SJSA1 (cell line): Measurements from ENCODE around the gene YES1. TPM values are rescaled to one million over a fixed set of nuclear protein-coding genes. Genes with fewer than 3 reads are reported as not detected.
"Not testable (repeated sequence)": the region's sequence is repeated elsewhere in the genome, so short reads cannot be mapped to it uniquely, and the experiment has no call there.

Experiments
- DNase-seq, 2 experiments: peaks; one replicate each; pipeline ENCODE4 v3.0.0-alpha.2; 2015 to 2020; ENCODE audit warnings: low spot score in 2 of 2, low read depth in 1 of 2
- H3K27ac ChIP-seq: fragments of 250-450 bp; sonication (Bioruptor Pico); 2 replicates; pipeline ENCODE4 v1.5.1; 2020; ENCODE audit warnings: mild to moderate bottlenecking, moderate library complexity
- H3K27me3 ChIP-seq: fragments of 250-450 bp; sonication (Bioruptor Pico); replicated peaks from 2 replicates; pipeline ENCODE4 v1.5.1; 2020; ENCODE audit warnings: mild to moderate bottlenecking, moderate library complexity
- H3K36me3 ChIP-seq: fragments of 250-450 bp; sonication (Bioruptor Pico); 2 replicates; pipeline ENCODE4 v1.5.1; 2020; ENCODE audit warnings: mild to moderate bottlenecking
- H3K4me1 ChIP-seq: fragments of 250-450 bp; sonication (Bioruptor Pico); replicated peaks from 2 replicates; pipeline ENCODE4 v1.6.1; 2021; ENCODE audit warnings: mild to moderate bottlenecking
- H3K4me3 ChIP-seq: fragments of 250-450 bp; sonication (Bioruptor Pico); 2 replicates; pipeline ENCODE4 v1.5.1; 2020; ENCODE audit warnings: mild to moderate bottlenecking
- H3K9me3 ChIP-seq: fragments of 250-450 bp; sonication (Bioruptor Pico); replicated peaks from 2 replicates; pipeline ENCODE4 v1.5.1; 2020; ENCODE audit warnings: mild to moderate bottlenecking
- total RNA-seq: library from RNA; depleted of rRNA; stranded (reverse); fragments of >200 nt; shearing (Covaris generic); gene quantifications from 2 replicates; pipeline ENCODE4 v1.2.3, GENCODE V29; 2014

The YES1 gene
- total RNA-seq, 1 experiment from 2014 or later: 134 TPM

DNA sequence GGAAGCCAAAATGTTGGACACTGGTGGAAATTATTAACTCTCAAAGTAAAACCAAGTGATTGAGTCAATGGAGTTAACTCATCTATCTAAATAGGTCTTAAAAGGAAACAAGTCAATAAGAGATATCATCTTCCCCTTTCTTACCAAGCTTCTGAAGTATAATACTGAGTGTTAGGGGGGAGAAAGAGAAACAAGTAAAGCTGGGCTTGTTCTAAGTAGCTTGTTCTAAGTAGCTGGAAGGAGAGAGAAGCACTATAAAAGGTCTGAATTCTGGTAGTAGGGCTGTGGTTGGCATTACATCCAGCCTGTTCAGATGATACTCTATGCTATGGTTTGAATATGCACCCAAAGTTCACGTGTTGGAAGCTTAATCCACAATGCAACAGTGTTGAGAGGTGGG, 26.8 kb downstream of the YES1 start:
- no peak overlapping the region for H3K4me3 ChIP-seq
- H3K27ac ChIP-seq: no peak overlapping the region
- peaks cover 4% of the 10 kb centered on the region; the same call in 1 of the 2 replicates for H3K4me1 ChIP-seq
- no peaks in the 10 kb centered on the region for H3K36me3 ChIP-seq
- H3K9me3 ChIP-seq: no peaks in the 10 kb centered on the region
- no peaks in the 10 kb centered on the region for H3K27me3 ChIP-seq
- no peak for DNase-seq

DNA sequence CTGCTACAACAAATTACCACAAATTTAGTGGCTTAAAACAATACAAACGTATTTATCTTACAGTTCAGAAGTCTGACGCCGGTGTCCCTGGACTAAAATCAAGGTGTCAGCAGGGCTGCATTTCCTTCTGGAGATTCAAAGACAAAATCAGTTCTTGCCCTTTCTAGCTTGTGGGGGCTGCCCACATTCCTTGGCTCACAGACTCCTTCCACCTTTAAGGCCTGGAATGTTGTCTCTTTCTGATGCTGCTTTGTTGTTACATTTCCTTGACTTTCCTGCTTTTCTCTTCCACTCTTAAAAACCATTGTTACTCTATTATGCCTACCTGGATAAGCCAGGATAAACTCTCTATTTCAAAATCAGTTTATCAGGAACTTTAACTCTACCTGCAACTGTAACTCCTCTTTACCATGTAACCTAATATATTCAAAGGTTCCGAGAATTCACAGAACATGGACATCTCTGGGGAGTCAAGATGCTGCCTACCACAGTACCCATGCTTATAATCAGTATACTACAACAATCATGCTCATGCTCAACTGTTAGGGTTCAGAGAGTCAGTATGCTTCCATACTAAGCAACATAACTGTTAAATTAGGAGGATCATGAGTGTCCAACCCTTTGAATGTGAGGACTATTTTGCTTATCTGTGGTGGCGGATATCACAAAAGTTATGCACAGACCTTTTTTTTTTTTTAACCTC, 27.4 kb downstream of the YES1 start:
- no peak overlapping the region for H3K27ac ChIP-seq
- no peaks in the 10 kb centered on the region for H3K9me3 ChIP-seq
- no peaks in the 10 kb centered on the region for H3K36me3 ChIP-seq
- H3K27me3 ChIP-seq: no peaks in the 10 kb centered on the region
- DNase-seq: no peak
- H3K4me1 ChIP-seq: peaks cover 4% of the 10 kb centered on the region; the same call in 1 of the 2 replicates
- H3K4me3 ChIP-seq: no peak overlapping the region

DNA sequence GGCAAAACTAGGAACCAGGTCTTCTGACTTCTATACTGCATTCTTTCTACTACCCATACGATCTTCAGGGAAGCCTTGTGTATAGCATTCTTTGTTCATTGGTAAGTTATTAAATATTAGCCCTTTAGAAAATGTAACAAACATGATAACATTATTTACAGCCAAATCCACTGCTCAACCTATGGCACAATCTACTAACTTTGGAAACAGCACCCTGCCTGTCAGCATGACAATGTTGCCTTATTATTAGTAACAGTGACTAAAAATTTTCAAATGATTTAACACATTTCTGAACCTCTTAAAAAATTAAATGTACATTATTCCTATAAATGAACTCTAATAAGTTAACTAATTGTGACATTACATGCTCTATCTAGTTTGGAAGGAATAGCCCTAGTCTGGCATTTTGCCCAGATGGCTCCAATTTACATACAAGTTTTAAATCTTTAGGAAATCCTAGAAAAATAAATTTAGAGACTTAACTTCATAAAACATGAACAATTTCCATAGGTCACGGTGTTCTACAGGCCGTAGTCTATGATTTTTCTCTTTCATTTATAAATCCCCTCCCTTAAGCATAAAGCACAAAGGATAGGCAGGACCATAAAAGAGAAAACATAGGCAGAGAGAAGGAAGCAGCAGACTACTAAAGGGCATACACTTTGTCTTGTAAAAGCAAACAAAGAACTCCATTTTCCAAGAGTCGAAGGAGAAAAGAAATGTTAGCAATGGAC, 33.7 kb downstream of the YES1 start:
- DNase-seq: no peak
- Histone ChIP-seq H3K27ac (no peak overlapping the region), H3K9me3 (no peaks in the 10 kb centered on the region), H3K27me3 (no peaks in the 10 kb centered on the region), H3K4me1 (peaks cover 6% of the 10 kb centered on the region), H3K4me3 (no peak overlapping the region), H3K36me3 (no peaks in the 10 kb centered on the region)

DNA sequence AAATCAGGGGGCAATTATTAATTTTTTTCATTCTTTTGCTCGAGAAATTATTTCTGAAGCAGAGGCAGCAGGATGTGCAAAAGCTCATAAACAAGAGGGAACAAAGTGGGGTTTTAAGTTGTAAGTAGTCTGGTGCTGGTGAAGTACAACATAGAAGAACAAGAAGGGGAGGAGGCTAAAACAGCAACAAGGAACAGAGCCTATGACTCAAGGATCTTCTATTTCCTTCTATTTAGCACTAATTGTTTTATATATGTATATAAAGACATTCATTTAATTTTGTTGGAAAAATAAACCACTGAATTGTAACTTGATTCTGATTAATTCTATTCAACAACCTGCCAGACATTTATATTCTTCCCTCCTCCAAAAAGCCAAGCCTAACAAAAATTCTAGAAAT, 35.0 kb downstream of the YES1 start:
- Histone ChIP-seq H3K4me3 (no peak overlapping the region), H3K36me3 (no peaks in the 10 kb centered on the region), H3K27me3 (no peaks in the 10 kb centered on the region), H3K27ac (no peak overlapping the region), H3K9me3 (no peaks in the 10 kb centered on the region), H3K4me1 (peaks cover 6% of the 10 kb centered on the region)
- DNase-seq: no peak

DNA sequence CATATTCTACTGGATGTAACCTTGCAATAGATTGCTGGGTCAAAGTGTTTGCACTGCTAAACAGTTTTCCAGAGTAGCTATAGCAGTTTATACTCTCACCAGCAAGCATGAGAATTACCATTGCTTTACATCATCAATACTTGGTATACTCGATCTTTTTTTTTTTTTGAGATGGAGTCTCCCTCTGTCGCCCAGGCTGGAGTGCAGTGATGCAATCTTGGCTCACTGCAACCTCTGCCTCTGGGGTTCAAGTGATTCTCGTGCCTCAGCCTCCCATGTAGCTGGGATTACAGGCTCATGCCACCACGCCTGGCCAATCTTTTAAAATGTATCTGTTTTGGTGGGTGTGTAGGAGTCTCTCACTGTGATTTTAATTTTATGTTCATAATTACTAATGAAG, 36.0 kb downstream of the YES1 start:
- H3K4me3 ChIP-seq, H3K4me1 ChIP-seq, H3K36me3 ChIP-seq, H3K9me3 ChIP-seq, H3K27me3 ChIP-seq, DNase-seq, H3K27ac ChIP-seq: not testable (repeated sequence)

DNA sequence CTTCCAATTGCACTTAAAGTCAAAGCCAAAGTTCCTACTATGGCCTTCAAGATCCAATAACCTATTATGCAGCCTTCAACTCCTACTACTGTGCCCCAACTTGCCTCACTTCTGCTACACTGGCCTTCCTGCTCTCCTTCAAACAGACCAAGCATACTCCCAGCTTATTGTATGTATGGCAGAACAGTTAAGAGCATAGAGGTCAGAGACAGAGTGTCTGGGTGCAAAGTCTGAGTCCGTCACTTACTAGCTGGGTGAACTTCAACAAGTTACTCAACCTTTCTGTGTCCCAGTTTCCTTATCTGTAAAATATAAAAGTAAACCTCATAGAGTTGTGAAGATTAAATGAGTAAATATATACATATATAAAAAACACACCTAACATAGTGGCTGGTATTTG, 37.2 kb downstream of the YES1 start:
- Histone ChIP-seq H3K9me3 (no peaks in the 10 kb centered on the region), H3K36me3 (no peaks in the 10 kb centered on the region), H3K4me3 (no peak overlapping the region), H3K4me1 (peaks cover 6% of the 10 kb centered on the region), H3K27me3 (no peaks in the 10 kb centered on the region), H3K27ac (no peak overlapping the region)
- DNase-seq: no peak

DNA sequence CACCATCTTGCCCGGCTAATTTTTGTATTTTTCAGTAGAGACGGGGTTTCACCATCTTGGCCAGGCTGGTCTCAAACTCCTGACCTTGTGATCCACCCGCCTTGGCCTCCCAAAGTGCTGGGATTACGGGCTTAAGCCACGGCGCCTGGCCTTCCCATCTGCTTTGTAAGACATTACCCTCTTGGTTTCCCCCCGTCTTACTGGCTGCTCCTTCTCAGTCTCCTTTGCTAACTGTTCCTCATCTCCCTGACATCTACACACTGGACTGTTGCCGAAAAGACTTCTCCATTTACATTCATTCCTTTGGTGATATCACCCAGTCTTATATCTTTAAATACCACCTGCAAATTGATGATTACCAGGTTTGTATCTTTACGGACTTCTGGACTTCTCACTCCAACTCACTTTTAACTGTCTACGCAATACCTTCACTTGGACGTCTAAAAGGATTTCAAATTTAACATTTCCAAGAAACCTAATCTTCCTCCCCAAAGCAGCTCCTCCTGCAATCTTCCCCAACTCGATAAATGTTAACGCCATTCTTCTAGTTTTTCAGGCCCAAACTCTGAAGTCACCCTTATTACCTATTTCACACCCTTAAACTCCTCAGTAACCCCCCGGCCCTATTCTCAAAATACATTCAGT, 37.9 kb downstream of the YES1 start:
- Histone ChIP-seq H3K9me3 (no peaks in the 10 kb centered on the region), H3K4me1 (peaks cover 6% of the 10 kb centered on the region), H3K27me3 (no peaks in the 10 kb centered on the region), H3K4me3 (no peak overlapping the region), H3K27ac (no peak overlapping the region), H3K36me3 (no peaks in the 10 kb centered on the region)
- no peak for DNase-seq

DNA sequence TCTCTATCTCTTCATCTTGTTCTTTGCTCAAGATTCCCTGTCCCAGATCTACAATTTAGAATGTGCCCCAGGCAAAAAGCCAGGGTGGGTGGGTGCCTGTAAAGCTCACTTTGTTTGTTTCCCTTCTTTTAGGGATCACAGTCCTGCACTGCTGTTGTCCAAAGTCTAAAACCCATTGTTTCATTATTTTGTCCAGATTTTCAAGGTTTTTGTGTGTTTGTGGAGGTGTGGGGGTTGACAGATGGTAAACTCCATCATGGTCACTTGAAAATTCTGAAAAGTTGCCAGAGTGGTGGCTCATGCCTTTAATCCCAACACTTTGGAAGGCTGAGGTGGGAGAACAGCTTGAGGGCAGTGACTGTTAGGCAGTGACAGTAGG, 41.5 kb downstream of the YES1 start:
- no peak overlapping the region for H3K4me3 ChIP-seq
- H3K9me3 ChIP-seq: no peaks in the 10 kb centered on the region
- no peak for DNase-seq
- H3K27ac ChIP-seq: no peak overlapping the region
- H3K27me3 ChIP-seq: no peaks in the 10 kb centered on the region
- no peaks in the 10 kb centered on the region; the same call in 1 of the 2 replicates for H3K4me1 ChIP-seq
- H3K36me3 ChIP-seq: no peaks in the 10 kb centered on the region

DNA sequence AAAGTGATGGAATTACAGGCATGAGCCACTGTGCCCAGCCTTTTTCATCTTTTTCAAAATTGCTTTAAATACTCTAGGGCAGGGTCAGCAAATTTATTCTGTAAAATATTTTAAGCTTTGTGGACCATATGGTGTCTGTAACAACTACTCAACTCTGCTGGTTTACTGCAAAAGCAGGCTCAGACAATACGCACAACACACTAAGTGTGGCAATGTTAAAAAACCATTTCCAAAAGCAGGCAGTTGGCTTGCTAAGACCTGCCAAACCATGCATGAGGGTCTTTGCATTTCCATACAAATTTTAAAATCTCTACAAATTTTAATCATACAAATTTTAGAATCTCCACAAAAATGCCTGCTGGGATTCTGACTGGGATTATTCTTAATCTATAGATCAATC, 44.1 kb downstream of the YES1 start:
- DNase-seq: no peak
- H3K36me3 ChIP-seq: no peaks in the 10 kb centered on the region
- no peaks in the 10 kb centered on the region for H3K9me3 ChIP-seq
- H3K4me3 ChIP-seq: no peak overlapping the region
- H3K27me3 ChIP-seq: no peaks in the 10 kb centered on the region
- H3K4me1 ChIP-seq: no peaks in the 10 kb centered on the region; the same call in 1 of the 2 replicates
- H3K27ac ChIP-seq: no peak overlapping the region

DNA sequence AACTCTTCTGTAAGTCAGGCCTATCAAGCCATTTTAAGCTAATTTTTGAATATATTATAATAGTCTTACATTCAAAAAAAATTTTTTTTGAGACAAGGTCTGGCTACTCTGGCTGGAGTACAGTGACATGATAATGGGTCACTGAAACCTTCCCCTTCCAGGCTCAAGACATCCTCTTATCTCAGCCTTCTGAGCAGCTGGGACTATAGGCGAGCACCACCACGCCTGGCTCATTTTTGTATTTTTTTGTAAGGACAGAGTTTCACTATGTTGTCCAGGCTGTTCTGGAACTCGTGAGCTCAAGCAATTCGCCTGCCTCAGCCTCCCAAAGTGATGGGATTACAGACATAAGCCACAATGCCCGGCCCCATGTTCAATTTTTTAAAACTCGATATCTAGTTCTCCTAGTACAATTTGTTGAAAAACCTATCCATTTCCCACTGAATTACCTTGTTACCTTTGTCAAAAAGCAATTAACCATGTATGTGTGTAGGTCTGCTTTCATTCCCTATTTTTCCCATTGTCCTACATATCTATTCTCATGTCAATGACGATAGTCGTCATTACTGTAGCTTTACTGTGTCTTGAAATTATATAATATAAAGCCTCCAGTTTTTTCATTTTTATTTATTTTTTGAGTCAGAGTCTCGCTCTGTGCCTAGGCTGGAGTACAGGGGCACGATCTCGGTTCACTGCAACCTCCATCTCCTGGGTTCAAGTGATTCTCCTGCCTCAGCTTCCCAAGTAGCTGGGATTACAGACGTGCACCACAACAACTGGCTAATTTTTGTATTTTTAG, 44.8 kb downstream of the YES1 start:
- Histone ChIP-seq H3K36me3 (no peaks in the 10 kb centered on the region), H3K4me1 (no peaks in the 10 kb centered on the region; the same call in 1 of the 2 replicates), H3K4me3 (no peak overlapping the region), H3K27me3 (no peaks in the 10 kb centered on the region), H3K27ac (no peak overlapping the region), H3K9me3 (no peaks in the 10 kb centered on the region)
- DNase-seq: no peak

DNA sequence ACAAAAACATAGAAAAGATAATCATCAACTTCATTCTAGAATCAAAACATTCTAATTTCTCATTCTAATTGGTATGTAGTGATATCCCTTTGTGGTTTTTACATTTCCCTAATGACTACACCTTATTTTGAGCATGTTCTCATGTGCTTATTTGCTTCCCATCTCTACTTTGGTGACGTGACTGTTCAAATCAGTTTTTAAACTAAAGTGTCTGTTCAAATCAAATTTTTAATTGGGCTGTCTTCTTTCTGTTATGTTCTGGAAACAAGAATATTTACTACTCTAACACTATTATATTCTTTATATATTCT, 45.5 kb downstream of the YES1 start:
- Histone ChIP-seq H3K9me3 (no peaks in the 10 kb centered on the region), H3K27ac (no peak overlapping the region), H3K4me1 (no peaks in the 10 kb centered on the region; the same call in 1 of the 2 replicates), H3K36me3 (no peaks in the 10 kb centered on the region), H3K4me3 (no peak overlapping the region), H3K27me3 (no peaks in the 10 kb centered on the region)
- no peak for DNase-seq

DNA sequence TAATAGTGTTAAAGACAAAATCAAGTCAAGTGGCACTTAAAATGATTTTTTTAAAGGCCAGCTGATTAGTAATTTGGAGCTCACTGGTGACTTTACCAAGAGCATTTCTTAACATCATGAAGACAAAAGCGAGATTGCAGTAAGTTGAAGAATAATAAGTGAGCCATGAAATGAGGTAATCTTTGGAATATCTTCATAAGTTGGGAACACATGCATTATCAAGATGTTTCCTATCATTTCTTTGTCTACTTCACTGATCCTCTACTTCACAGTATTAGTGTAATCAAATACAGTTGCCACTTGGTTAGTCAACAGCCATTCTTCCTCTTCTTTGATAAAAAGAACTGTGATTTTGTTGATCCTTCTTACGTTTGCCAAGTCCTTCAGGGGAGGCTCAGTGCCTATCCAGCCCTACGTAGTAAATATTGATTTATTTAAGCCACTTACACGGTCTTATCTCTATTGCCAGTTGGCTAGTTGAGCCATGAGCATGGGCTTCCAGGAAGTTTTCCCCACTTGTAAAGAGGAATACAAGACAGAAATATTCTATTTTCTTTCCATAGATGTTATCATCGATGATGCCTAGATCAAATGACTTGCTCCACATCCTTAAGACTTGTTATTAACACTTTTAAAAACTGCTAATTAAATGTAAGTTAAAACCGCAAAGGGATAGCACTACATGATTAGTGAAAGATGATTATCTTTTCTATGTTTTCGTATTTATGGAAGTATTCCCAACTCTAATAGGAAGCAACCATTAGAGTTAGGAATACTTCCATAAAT, 46.1 kb downstream of the YES1 start:
- no peaks in the 10 kb centered on the region; the same call in 1 of the 2 replicates for H3K4me1 ChIP-seq
- no peak overlapping the region for H3K27ac ChIP-seq
- H3K4me3 ChIP-seq: no peak overlapping the region
- H3K36me3 ChIP-seq: no peaks in the 10 kb centered on the region
- no peaks in the 10 kb centered on the region for H3K27me3 ChIP-seq
- H3K9me3 ChIP-seq: no peaks in the 10 kb centered on the region
- no peak for DNase-seq

DNA sequence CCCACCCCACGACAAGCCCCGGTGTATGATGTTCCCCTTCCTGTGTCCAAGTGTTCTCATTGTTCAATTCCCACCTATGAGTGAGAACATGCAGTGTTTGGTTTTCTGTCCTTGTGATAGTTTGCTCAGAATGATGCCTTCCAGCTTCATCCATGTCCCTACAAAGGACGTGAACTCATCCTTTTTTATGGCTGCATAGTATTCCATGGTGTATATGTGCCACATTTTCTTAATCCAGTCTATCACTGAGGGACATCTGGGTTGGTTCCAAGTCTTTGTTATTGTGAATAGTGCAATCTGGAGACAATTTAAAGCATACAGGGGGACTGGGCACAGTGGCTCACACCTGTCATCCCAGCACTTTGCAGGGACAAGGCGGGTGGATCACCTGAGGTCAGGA, 52.2 kb downstream of the YES1 start:
- not testable (repeated sequence) for H3K4me1 ChIP-seq, H3K4me3 ChIP-seq, H3K27ac ChIP-seq, H3K27me3 ChIP-seq, H3K9me3 ChIP-seq, H3K36me3 ChIP-seq, DNase-seq
